GM23338 (cell line): Measurements from ENCODE around the gene SMIM41. TPM values are rescaled to one million over a fixed set of nuclear protein-coding genes. Genes with fewer than 3 reads are reported as not detected.

Source experiments
- ATAC-seq: fragments of 200-7000 bp; cut with Tn5 transposase; 3 replicates; pipeline ENCODE4 v1.9.1; 2020
- DNase-seq: peaks from one replicate; pipeline ENCODE4 v3.0.0-alpha.2; 2015; ENCODE audit warnings: low spot score
- H2AFZ ChIP-seq: fragments of 200-600 bp; sonication (generic); 2 replicates; pipeline ENCODE4 v1.8.0; 2016; ENCODE audit warnings: antibody characterized with exemption, mild to moderate bottlenecking, moderate library complexity
- H3F3A ChIP-seq: fragments of 200-600 bp; sonication (generic); replicated peaks from 2 replicates; pipeline ENCODE4 v1.8.0; 2017; ENCODE audit warnings: antibody characterized with exemption, mixed run types, low read depth
- H3K27ac ChIP-seq: fragments of 200-600 bp; sonication (generic); 2 replicates; pipeline ENCODE4 v1.6.1; 2016; ENCODE audit warnings: low read depth
- H3K27me3 ChIP-seq: fragments of 200-600 bp; sonication (generic); 2 replicates; pipeline ENCODE4 v1.8.0; 2016; ENCODE audit warnings: mild to moderate bottlenecking, mixed run types, moderate library complexity; ENCODE audit not compliant: insufficient read depth
- H3K36me3 ChIP-seq: fragments of 200-600 bp; sonication (generic); 2 replicates; pipeline ENCODE4 v1.8.0; 2016; ENCODE audit warnings: mild to moderate bottlenecking; ENCODE audit not compliant: insufficient read depth
- H3K4me1 ChIP-seq: fragments of 200-600 bp; sonication (generic); 2 replicates; pipeline ENCODE4 v1.8.0; 2016; ENCODE audit warnings: mild to moderate bottlenecking, moderate library complexity; ENCODE audit not compliant: insufficient read depth
- H3K4me2 ChIP-seq: fragments of 200-600 bp; sonication (generic); 2 replicates; pipeline ENCODE4 v1.7.1; 2017; ENCODE audit warnings: mixed run types
- H3K4me3 ChIP-seq: fragments of 200-600 bp; sonication (generic); 2 replicates; pipeline ENCODE4 v1.6.1; 2016; ENCODE audit warnings: mixed run types
- H3K79me2 ChIP-seq: fragments of 200-600 bp; sonication (generic); replicated peaks from 2 replicates; pipeline ENCODE4 v1.8.0; 2017; ENCODE audit warnings: mild to moderate bottlenecking; ENCODE audit not compliant: insufficient read depth
- H3K9me2 ChIP-seq: fragments of 200-600 bp; sonication (generic); 2 replicates; pipeline ENCODE4 v1.8.0; 2017; ENCODE audit not compliant: insufficient read depth
- H4K20me1 ChIP-seq: fragments of 200-600 bp; sonication (generic); replicated peaks from 2 replicates; pipeline ENCODE4 v1.8.0; 2017; ENCODE audit warnings: mild to moderate bottlenecking; ENCODE audit not compliant: insufficient read depth
- H3K27ac Mint-ChIP-seq: 2 replicates; pipeline ENCODE4 v1.8.0; 2020; ENCODE audit warnings: inconsistent platforms, mild to moderate bottlenecking, moderate library complexity, mixed read lengths
- H3K27me3 Mint-ChIP-seq: 3 replicates; pipeline ENCODE4 v1.8.0; 2022; ENCODE audit warnings: low read depth, mild to moderate bottlenecking, moderate library complexity, mixed read lengths, inconsistent platforms; ENCODE audit not compliant: insufficient read depth, poor library complexity
- H3K36me3 Mint-ChIP-seq: 3 replicates; pipeline ENCODE4 v1.8.0; 2021; ENCODE audit warnings: low read depth, mild to moderate bottlenecking, inconsistent platforms, moderate library complexity, mixed read lengths
- H3K4me1 Mint-ChIP-seq: 3 replicates; pipeline ENCODE4 v1.8.0; 2020; ENCODE audit warnings: mild to moderate bottlenecking, inconsistent platforms, mixed read lengths
- H3K4me3 Mint-ChIP-seq: 3 replicates; pipeline ENCODE4 v1.8.0; 2021; ENCODE audit warnings: moderate library complexity, mild to moderate bottlenecking, inconsistent platforms, mixed read lengths
- H3K9me3 Mint-ChIP-seq: 3 replicates; pipeline ENCODE4 v1.8.0; 2020; ENCODE audit warnings: moderate library complexity, mild to moderate bottlenecking, inconsistent platforms, mixed read lengths
- CREB1 ChIP-seq: fragments of 250-450 bp; sonication (Bioruptor Pico); IDR thresholded peaks from 2 replicates; pipeline ENCODE4 v1.5.0; 2020; ENCODE audit warnings: low read depth, mild to moderate bottlenecking, moderate library complexity
- CTCF ChIP-seq, 2 experiments: fragments of 200-600 bp in 1 of 2; sonication (generic) in 1 of 2; conservative IDR thresholded peaks; 2 replicates each; pipeline versions ENCODE4 v1.5.1 to v1.6.1; 2016 to 2017; ENCODE audit warnings: antibody characterized with exemption in 2 of 2, low read depth in 2 of 2, mild to moderate bottlenecking in 2 of 2, moderate library complexity in 1 of 2
- ETS1 ChIP-seq: IDR thresholded peaks from 2 replicates; pipeline ENCODE4 v1.6.1; 2016; ENCODE audit warnings: antibody characterized with exemption
- EZH2 ChIP-seq: fragments of 200-600 bp; sonication (generic); IDR thresholded peaks from one replicate; pipeline ENCODE4 v1.8.0; 2017; ENCODE audit warnings: antibody characterized with exemption, mild to moderate bottlenecking, low read depth; ENCODE audit not compliant: unreplicated experiment
- EZH2phosphoT487 ChIP-seq: fragments of 200-600 bp; sonication (generic); IDR thresholded peaks from one replicate; pipeline ENCODE4 v1.8.1; 2018; ENCODE audit warnings: antibody characterized with exemption; ENCODE audit not compliant: unreplicated experiment
- JUNB ChIP-seq: IDR thresholded peaks from one replicate; pipeline ENCODE4 v1.6.1; 2016; ENCODE audit warnings: antibody characterized with exemption; ENCODE audit not compliant: unreplicated experiment
- NANOG ChIP-seq: IDR thresholded peaks from 2 replicates; pipeline ENCODE4 v1.6.1; 2016; ENCODE audit warnings: antibody characterized with exemption, borderline replicate concordance
- REST ChIP-seq: IDR thresholded peaks from one replicate; pipeline ENCODE4 v1.6.1; 2018; ENCODE audit warnings: antibody characterized with exemption; ENCODE audit not compliant: unreplicated experiment
- STAT1 ChIP-seq: IDR thresholded peaks from one replicate; pipeline ENCODE4 v1.6.1; 2016; ENCODE audit warnings: antibody characterized with exemption; ENCODE audit not compliant: unreplicated experiment
- ZNF331 ChIP-seq: fragments of 250-450 bp; sonication (Bioruptor Pico); IDR thresholded peaks from 2 replicates; pipeline ENCODE4 v1.5.0; 2020; ENCODE audit warnings: low read depth, mild to moderate bottlenecking, moderate library complexity
- ZNF462 ChIP-seq: fragments of 250-450 bp; sonication (Bioruptor Pico); IDR thresholded peaks from 2 replicates; pipeline ENCODE4 v1.5.0; 2020; ENCODE audit warnings: mild to moderate bottlenecking, moderate library complexity
- polyA plus RNA-seq: library from polyadenylated mRNA; unstranded; fragments of >200 nt; fragmentation: Nextera tagmentation; extraction: Ambion mirVana; gene quantifications from 2 replicates; pipeline ENCODE4 v1.2.1, GENCODE V29; 2016
- total RNA-seq: library from RNA; depleted of rRNA; stranded (reverse); fragments of >200 nt; shearing (Covaris generic); gene quantifications from 2 replicates; pipeline ENCODE4 v1.2.3, GENCODE V29; 2014

SMIM41 gene
- total and polyA plus RNA-seq, 2 experiments from 2014 or later = 0.66 TPM

GRCh38 chr12:52082026-52082668, 2.6 kb downstream of the SMIM41 start (continued):
- TF ChIP-seq ETS1 = no peak
- TF ChIP-seq CREB1 = no peak
- TF ChIP-seq CTCF (conservative IDR thresholded peaks at IDR 0.05; ENCODE audit: low read depth in 2 of 2) = no peak
- TF ChIP-seq NANOG = no peak
- no peak for TF ChIP-seq JUNB
- no peak for TF ChIP-seq STAT1
- no peak for TF ChIP-seq EZH2
- no peak for TF ChIP-seq EZH2phosphoT487

GRCh38 chr12:52082669-52082987, 3.1 kb downstream of the SMIM41 start:
- peaks cover 12% of the 10 kb centered on the region for H3K36me3 Mint-ChIP-seq
- no peak overlapping the region for H3K27ac Mint-ChIP-seq
- peaks cover 11% of the 10 kb centered on the region for H3K27me3 Mint-ChIP-seq
- peaks cover 4% of the 10 kb centered on the region; the same call in 1 of the 2 replicates for H4K20me1 ChIP-seq
- H3K79me2 ChIP-seq = no peaks in the 10 kb centered on the region
- no peaks in the 10 kb centered on the region for H3K36me3 ChIP-seq
- H3K4me2 ChIP-seq = no peak overlapping the region; the same call in 1 of the 2 replicates
- no peaks in the 10 kb centered on the region for H3K9me2 ChIP-seq
- peaks cover 41% of the 10 kb centered on the region; the same call in 1 of the 2 replicates for H3K4me1 ChIP-seq
- no peak overlapping the region for H3K4me3 ChIP-seq
- ATAC-seq = no peak
- no peak overlapping the region for H3K27ac ChIP-seq
- H3K27me3 ChIP-seq = peaks cover 12% of the 10 kb centered on the region; the same call in 1 of the 2 replicates
- no peak for DNase-seq
- peaks cover 38% of the 10 kb centered on the region for H3K4me1 Mint-ChIP-seq
- no peaks in the 10 kb centered on the region for H3K9me3 Mint-ChIP-seq
- no peak overlapping the region for H2AFZ ChIP-seq
- H3F3A ChIP-seq = 0 out of 2 replicates have a peak, but pooled peaks cover 11% of the 10 kb centered on the region
- H3K4me3 Mint-ChIP-seq = no peak overlapping the region
- TF ChIP-seq ZNF331 (CRISPR knock-in tag) (no peak), ZNF462 (CRISPR knock-in tag) (no peak), REST (no peak), STAT1 (no peak), ETS1 (no peak), EZH2 (no peak)
